Ovary (tissue), 3 donors: ENCODE data around the gene A1BG.

Source experiments
- POLR2A ChIP-seq: fragments of 450-650 bp; IDR thresholded peaks from one replicate; pipeline ENCODE4 v1.6.1; 2017; ENCODE audit warnings: antibody characterized with exemption, mild to moderate bottlenecking, moderate library complexity
- TF ChIP-seq, protein P1 (sequence below), 3 donors: fragments of 450-650 bp in 2 of 3; fragments of 200-600 bp in 1 of 3; IDR thresholded peaks; one replicate each; pipeline versions ENCODE4 v1.5.1 to v1.8.0; 2016 to 2022; ENCODE audit warnings: antibody characterized with exemption in 3 of 3, mild to moderate bottlenecking in 1 of 3
- donor health status: DM: no; HTN: no; CAD: no.

DNA sequence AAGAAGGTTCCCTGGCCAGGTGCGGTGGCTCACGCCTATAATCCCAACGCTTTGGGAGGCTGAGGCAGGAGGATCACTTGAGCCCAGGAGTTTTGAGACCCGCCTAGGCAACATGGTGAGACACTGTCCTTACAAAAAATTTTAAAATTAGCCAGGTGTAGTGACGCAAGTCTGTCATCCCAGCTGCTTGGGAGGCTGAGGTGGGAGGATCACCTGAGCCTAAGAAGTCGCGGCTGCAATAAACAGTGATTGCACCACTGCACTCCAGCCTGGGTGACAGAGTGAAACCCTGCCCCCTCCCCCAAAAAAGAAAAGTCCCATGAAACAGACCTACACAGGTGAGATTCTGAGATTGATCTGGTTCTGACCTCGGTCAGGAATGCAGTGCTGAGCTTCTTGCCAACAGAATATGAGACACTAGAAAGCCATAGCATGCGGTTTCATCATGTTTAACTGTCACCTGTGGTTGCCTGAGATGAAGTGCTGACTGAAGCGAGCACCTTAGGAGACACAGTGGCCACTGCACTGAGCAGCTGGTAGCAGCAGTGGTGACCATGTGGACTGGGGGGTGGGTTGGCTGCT is 2.0 kb upstream of the A1BG start:
- TF ChIP-seq, protein P1, sequence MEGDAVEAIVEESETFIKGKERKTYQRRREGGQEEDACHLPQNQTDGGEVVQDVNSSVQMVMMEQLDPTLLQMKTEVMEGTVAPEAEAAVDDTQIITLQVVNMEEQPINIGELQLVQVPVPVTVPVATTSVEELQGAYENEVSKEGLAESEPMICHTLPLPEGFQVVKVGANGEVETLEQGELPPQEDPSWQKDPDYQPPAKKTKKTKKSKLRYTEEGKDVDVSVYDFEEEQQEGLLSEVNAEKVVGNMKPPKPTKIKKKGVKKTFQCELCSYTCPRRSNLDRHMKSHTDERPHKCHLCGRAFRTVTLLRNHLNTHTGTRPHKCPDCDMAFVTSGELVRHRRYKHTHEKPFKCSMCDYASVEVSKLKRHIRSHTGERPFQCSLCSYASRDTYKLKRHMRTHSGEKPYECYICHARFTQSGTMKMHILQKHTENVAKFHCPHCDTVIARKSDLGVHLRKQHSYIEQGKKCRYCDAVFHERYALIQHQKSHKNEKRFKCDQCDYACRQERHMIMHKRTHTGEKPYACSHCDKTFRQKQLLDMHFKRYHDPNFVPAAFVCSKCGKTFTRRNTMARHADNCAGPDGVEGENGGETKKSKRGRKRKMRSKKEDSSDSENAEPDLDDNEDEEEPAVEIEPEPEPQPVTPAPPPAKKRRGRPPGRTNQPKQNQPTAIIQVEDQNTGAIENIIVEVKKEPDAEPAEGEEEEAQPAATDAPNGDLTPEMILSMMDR (IDR thresholded peaks at IDR 0.05) = no peak
- no peak for TF ChIP-seq POLR2A
